Endothelial cell of umbilical vein (primary cell): Measurements from ENCODE around the gene RPA1. TPM values are rescaled to one million over a fixed set of nuclear protein-coding genes. Genes with fewer than 3 reads are reported as not detected.
"Not testable (repeated sequence)": the region's sequence is repeated elsewhere in the genome, so short reads cannot be mapped to it uniquely, and the experiment has no call there.

Experiments
- BruUV-seq: library from RNA; stranded (reverse); fragments of 400-500 nt; replicated peaks from 2 replicates; lab custom pipeline; 2021; lab: Mats Ljungman, UMichigan
- CTCF ChIA-PET: fragments of 300-600, 350-600 bp; sonication (Branson Sonifier 250); formaldehyde crosslinking; loops from one replicate; lab custom pipeline; 2021; ENCODE audit warnings: antibody characterized with exemption, inconsistent platforms; lab: Charles Lee
- POLR2A ChIA-PET: fragments of 300-600, 350-600 bp; sonication (Branson Sonifier 250); formaldehyde crosslinking; loops from one replicate; lab custom pipeline; 2021; ENCODE audit warnings: antibody characterized with exemption, inconsistent platforms; lab: Charles Lee
- DNase-seq: peaks from one replicate; pipeline ENCODE4 v3.0.0-alpha.2; 2011; ENCODE audit warnings: low read depth, low spot score
- FAIRE-seq: peaks from 2 replicates; lab custom pipeline; 2011; peaks lifted over from hg19 to GRCh38; lab: Jason Lieb, UNC
- H2AFZ ChIP-seq: 2 replicates; pipeline ENCODE4 v1.6.0; 2012; ENCODE audit warnings: low read depth, low read length, control low read depth, inconsistent platforms
- H3K27ac ChIP-seq: 2 replicates; pipeline ENCODE4 v1.5.1; 2011; ENCODE audit warnings: low read depth, mild to moderate bottlenecking, control low read depth, low read length, moderate library complexity; ENCODE audit not compliant: insufficient read depth
- H3K27me3 ChIP-seq, 2 experiments: 2 replicates each; pipeline versions ENCODE4 v1.6.0 to v1.6.1; 2011; ENCODE audit warnings: low read length in 2 of 2, mixed read lengths in 1 of 2; ENCODE audit not compliant: control insufficient read depth in 2 of 2, insufficient read depth in 2 of 2
- H3K36me3 ChIP-seq, 2 experiments: 2 replicates in 1 of 2; 3 replicates in 1 of 2; pipeline ENCODE4 v1.5.1; 2011; ENCODE audit warnings: low read length in 2 of 2, mild to moderate bottlenecking in 1 of 2, moderate library complexity in 1 of 2; ENCODE audit not compliant: control insufficient read depth in 2 of 2, insufficient read depth in 2 of 2; ENCODE audit errors: extremely low read depth in 1 of 2
- H3K4me1 ChIP-seq: 3 replicates; pipeline ENCODE4 v1.5.1; 2011; ENCODE audit warnings: mild to moderate bottlenecking, low read length; ENCODE audit not compliant: control insufficient read depth, insufficient read depth; ENCODE audit errors: extremely low read depth
- H3K4me2 ChIP-seq: 2 replicates; pipeline ENCODE4 v1.6.1; 2011; ENCODE audit warnings: low read length, control low read depth, mixed read lengths; ENCODE audit not compliant: insufficient read depth
- H3K4me3 ChIP-seq, 3 experiments: fragments of 200-600 bp in 1 of 3; sonication (generic), shearing (Covaris generic) in 1 of 3; replicated peaks in 1 of 3; 2 replicates each; pipeline ENCODE4 v1.5.1; 2011 to 2016; ENCODE audit warnings: control low read depth in 3 of 3, low read length in 3 of 3, mild to moderate bottlenecking in 2 of 3, inconsistent platforms in 1 of 3, low read depth in 1 of 3, moderate library complexity in 1 of 3; ENCODE audit not compliant: insufficient read depth in 1 of 3
- H3K79me2 ChIP-seq: 2 replicates; pipeline ENCODE4 v1.6.0; 2012; ENCODE audit warnings: low read length, inconsistent platforms; ENCODE audit not compliant: control insufficient read depth, insufficient read depth
- H3K9ac ChIP-seq: replicated peaks from 2 replicates; pipeline ENCODE3; 2011; ENCODE audit warnings: low read length, control low read depth; ENCODE audit not compliant: insufficient read depth; ENCODE audit errors: extremely low read depth
- H3K9me1 ChIP-seq: replicated peaks from 3 replicates; pipeline ENCODE4 v1.6.0; 2011; ENCODE audit warnings: mild to moderate bottlenecking, low read length; ENCODE audit not compliant: control insufficient read depth, insufficient read depth; ENCODE audit errors: extremely low read depth
- H3K9me3 ChIP-seq: replicated peaks from 2 replicates; pipeline ENCODE4 v1.5.1; 2012; ENCODE audit warnings: low read length, inconsistent platforms; ENCODE audit not compliant: control insufficient read depth, insufficient read depth
- H4K20me1 ChIP-seq: replicated peaks from 2 replicates; pipeline ENCODE3; 2011; ENCODE audit warnings: mild to moderate bottlenecking, low read length; ENCODE audit not compliant: control insufficient read depth, insufficient read depth; ENCODE audit errors: extremely low read depth
- CTCF ChIP-seq, 2 donors: IDR thresholded peaks; 1 replicate in 1 of 2; 2 replicates in 1 of 2; pipeline ENCODE4 v1.5.1; 2011; ENCODE audit warnings: low read length in 2 of 2, mild to moderate bottlenecking in 2 of 2, moderate library complexity in 2 of 2, control low read depth in 1 of 2, inconsistent platforms in 1 of 2, low read depth in 1 of 2; ENCODE audit not compliant: insufficient read depth in 1 of 2; ENCODE audit errors: extremely low read depth in 1 of 2
- EZH2 ChIP-seq: IDR thresholded peaks from 2 replicates; pipeline ENCODE4 v1.6.1; 2012; ENCODE audit warnings: borderline replicate concordance, low read depth, mild to moderate bottlenecking, moderate library complexity, low read length, inconsistent platforms; ENCODE audit not compliant: severe bottlenecking
- FOS ChIP-seq: IDR thresholded peaks from 2 replicates; pipeline ENCODE4 v1.6.1; 2011; ENCODE audit warnings: mild to moderate bottlenecking, low read length, moderate library complexity, borderline replicate concordance; ENCODE audit not compliant: insufficient read depth
- GATA2 ChIP-seq: IDR thresholded peaks from 2 replicates; pipeline ENCODE4 v1.7.0; 2011; ENCODE audit warnings: low read depth, mild to moderate bottlenecking, moderate library complexity, mixed read lengths, low read length; ENCODE audit not compliant: insufficient read length, insufficient read depth
- JUN ChIP-seq: IDR thresholded peaks from 2 replicates; pipeline ENCODE4 v1.6.1; 2011; ENCODE audit warnings: borderline replicate concordance, low read depth; ENCODE audit not compliant: insufficient read length, insufficient read depth
- MAX ChIP-seq: IDR thresholded peaks from 2 replicates; pipeline ENCODE4 v1.6.1; 2011; ENCODE audit not compliant: insufficient read depth, insufficient read length
- MYC ChIP-seq: IDR thresholded peaks from one replicate; pipeline ENCODE4 v1.6.1; 2011; ENCODE audit warnings: mild to moderate bottlenecking, low read depth, low read length
- POLR2A ChIP-seq: IDR thresholded peaks from 2 replicates; pipeline ENCODE4 v1.6.1; 2012; ENCODE audit warnings: low read depth, mild to moderate bottlenecking, control low read depth, low read length
- POLR2AphosphoS5 ChIP-seq: IDR thresholded peaks from 2 replicates; pipeline ENCODE4 v1.6.1; 2012; ENCODE audit warnings: low read depth, mild to moderate bottlenecking, control low read depth, low read length, moderate library complexity; ENCODE audit not compliant: insufficient read depth
- dilution Hi-C: fragments of 300-500 bp; cut with MboI; formaldehyde crosslinking; loops from one replicate; pipeline ENCODE4 v1.15.0; 2019; ENCODE audit warnings: low sequenced_read_pairs; ENCODE audit not compliant: extremely low pct_ligation_motif_present
- intact Hi-C: fragments of 100-400 bp; cut with micrococcal nuclease; formaldehyde crosslinking; loops from one replicate; pipeline ENCODE4 v1.10.0; 2022
- polyA plus RNA-seq, 4 experiments: library from polyadenylated mRNA; depleted of rRNA in 3 of 4; stranded (reverse) in 3 of 4; unstranded in 1 of 4; fragments of >200 nt; gene quantifications; 2 replicates each; pipeline versions ENCODE4 v1.2.1 to v1.2.3, GENCODE V29; 2011 to 2012; ENCODE audit warnings: missing spikeins in 1 of 4
- total RNA-seq: library from RNA; stranded (reverse); gene quantifications from 2 replicates; pipeline ENCODE4 v1.2.3, GENCODE V29; 2021

Gene RPA1
- total and polyA plus RNA-seq, 2 donors (not counting 3 experiments of a cell fraction or from before 2014, with no cell fraction given): 50.5 to 123 TPM

GRCh38 chr17:1808644-1809043 lies 21.2 kb upstream of the RPA1 start:
- CTCF ChIA-PET: interaction anchor here (0.6 kb wide), 1 partner anchor 14 kb away, joined by 6 read pairs; no protein-coding TSS in a partner anchor
- H3K4me2 ChIP-seq: no peak overlapping the region
- H3K9me1 ChIP-seq: no peaks in the 10 kb centered on the region
- dilution Hi-C loops (no loop called here), intact Hi-C loops (no loop called here)
- FAIRE-seq: no peak
- no peak overlapping the region for H3K4me3 ChIP-seq
- H3K4me1 ChIP-seq: no peaks in the 10 kb centered on the region
- no peak for DNase-seq
- H3K27me3 ChIP-seq: no peaks in the 10 kb centered on the region
- no peak for TF ChIP-seq FOS
- no peak for TF ChIP-seq POLR2AphosphoS5
- no peak for TF ChIP-seq POLR2A
- TF ChIP-seq JUN: no peak
- no peak for TF ChIP-seq MAX
- no peak for TF ChIP-seq CTCF (IDR thresholded peaks at IDR 0.05; ENCODE audit: extremely low read depth in 1 of 2, insufficient read depth in 1 of 2, low read depth in 1 of 2, low read length in 2 of 2)
- no peak for TF ChIP-seq MYC
- TF ChIP-seq EZH2: no peak
- no peak for TF ChIP-seq GATA2
- no peaks in the 10 kb centered on the region for H3K9me3 ChIP-seq
- H4K20me1 ChIP-seq: no peaks in the 10 kb centered on the region
- H3K79me2 ChIP-seq: no peaks in the 10 kb centered on the region
- POLR2A ChIA-PET: no interaction called here
- H3K36me3 ChIP-seq: peaks cover 3 to 5% of the 10 kb centered on the region in 2 experiments
- H3K27ac ChIP-seq: no peak overlapping the region
- H3K9ac ChIP-seq: no peak overlapping the region
- no TSS peak for BruUV-seq
- H2AFZ ChIP-seq: no peak overlapping the region

- CTCF ChIA-PET: interaction anchor here (0.6 kb wide), 1 partner anchor 44 kb away, joined by 3 read pairs; no protein-coding TSS in a partner anchor
- H3K27ac ChIP-seq, H3K4me2 ChIP-seq, dilution Hi-C loops, FAIRE-seq, intact Hi-C loops, H2AFZ ChIP-seq, H3K4me1 ChIP-seq, H3K4me3 ChIP-seq, DNase-seq, H3K36me3 ChIP-seq, H3K9me3 ChIP-seq, H3K79me2 ChIP-seq, H4K20me1 ChIP-seq, H3K9ac ChIP-seq, H3K9me1 ChIP-seq, POLR2A ChIA-PET, H3K27me3 ChIP-seq, BruUV-seq: not testable (repeated sequence)
These were observed 20.0 kb upstream of the RPA1 start for GRCh38 chr17:1809815-1810214.
